ENCODE results near the gene MAPKBP1. TPM values are rescaled to one million over a fixed set of nuclear protein-coding genes. Genes with fewer than 3 reads are reported as not detected.

The MAPKBP1 gene
- total RNA-seq, 1 experiment from 2014 or later, result 14.5 TPM

- no peak for DNase-seq
- peak overlapping the region; percentile 64 for H3K4me3 ChIP-seq
- no peaks in the 10 kb centered on the region for H3K27me3 ChIP-seq
- H3K9me3 ChIP-seq (replicated peaks), result no peaks in the 10 kb centered on the region
- no peaks in the 10 kb centered on the region for H3K36me3 ChIP-seq
- H3K4me1 ChIP-seq, result peaks cover 28% of the 10 kb centered on the region
- peak overlapping the region; percentile 28 for H3K27ac ChIP-seq
Measured at GRCh38 chr15:41774882-41775417, 666 bp downstream of the MAPKBP1 start.

DNA sequence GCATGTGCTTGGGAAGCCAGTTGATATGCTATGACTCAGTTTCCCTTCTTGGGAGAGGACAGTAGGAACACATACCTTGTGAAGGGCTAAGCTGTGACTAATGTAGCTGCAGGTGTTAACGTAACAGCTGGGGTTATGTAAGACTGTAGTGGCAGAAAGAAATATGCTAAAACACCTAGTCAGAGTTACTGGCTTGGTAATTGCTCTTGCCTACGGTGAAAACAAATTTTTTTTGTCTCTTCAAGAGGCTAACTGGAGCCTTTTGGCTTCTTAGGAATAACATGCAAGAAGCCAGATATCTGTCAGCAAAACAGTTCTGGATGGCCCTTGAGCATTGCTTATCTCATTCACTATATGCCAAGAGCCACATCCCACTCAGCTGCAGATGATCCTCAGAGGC is 1.4 kb downstream of the MAPKBP1 start:
- H3K27ac ChIP-seq, result no peak overlapping the region
- H3K9me3 ChIP-seq (replicated peaks), result no peaks in the 10 kb centered on the region
- peaks cover 35% of the 10 kb centered on the region for H3K4me1 ChIP-seq
- DNase-seq, result no peak
- no peaks in the 10 kb centered on the region for H3K36me3 ChIP-seq
- peak overlapping the region; percentile 64 for H3K4me3 ChIP-seq
- H3K27me3 ChIP-seq, result no peaks in the 10 kb centered on the region

GRCh38 chr15:41777421-41777973 is 3.2 kb downstream of the MAPKBP1 start:
- Histone ChIP-seq H3K4me3 (no peak overlapping the region), H3K9me3 (replicated peaks) (no peaks in the 10 kb centered on the region), H3K27ac (no peak overlapping the region), H3K27me3 (no peaks in the 10 kb centered on the region), H3K4me1 (peaks cover 37% of the 10 kb centered on the region), H3K36me3 (no peaks in the 10 kb centered on the region)
- no peak for DNase-seq

DNA sequence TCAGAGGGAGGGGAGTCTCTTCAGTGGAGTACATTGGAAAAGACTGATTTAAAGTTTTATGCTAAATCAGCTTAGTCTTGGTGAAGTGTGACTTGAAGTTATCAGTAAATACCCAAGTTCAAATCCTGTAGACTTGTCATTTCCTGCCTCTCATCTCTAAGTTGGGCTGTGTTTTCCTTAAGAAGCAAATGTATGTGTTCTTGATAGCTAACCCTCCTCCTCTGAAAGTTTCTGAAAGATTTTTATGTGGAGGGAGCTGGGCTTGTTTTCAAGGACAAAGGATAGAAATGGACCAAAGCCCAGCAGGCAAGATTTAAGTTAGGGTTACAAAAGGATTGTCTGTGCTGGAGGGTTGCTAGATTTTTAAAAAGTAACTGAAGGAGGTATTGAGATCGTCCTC is 4.2 kb downstream of the MAPKBP1 start:
- Histone ChIP-seq H3K4me1 (peaks cover 30% of the 10 kb centered on the region), H3K4me3 (no peak overlapping the region)

DNA sequence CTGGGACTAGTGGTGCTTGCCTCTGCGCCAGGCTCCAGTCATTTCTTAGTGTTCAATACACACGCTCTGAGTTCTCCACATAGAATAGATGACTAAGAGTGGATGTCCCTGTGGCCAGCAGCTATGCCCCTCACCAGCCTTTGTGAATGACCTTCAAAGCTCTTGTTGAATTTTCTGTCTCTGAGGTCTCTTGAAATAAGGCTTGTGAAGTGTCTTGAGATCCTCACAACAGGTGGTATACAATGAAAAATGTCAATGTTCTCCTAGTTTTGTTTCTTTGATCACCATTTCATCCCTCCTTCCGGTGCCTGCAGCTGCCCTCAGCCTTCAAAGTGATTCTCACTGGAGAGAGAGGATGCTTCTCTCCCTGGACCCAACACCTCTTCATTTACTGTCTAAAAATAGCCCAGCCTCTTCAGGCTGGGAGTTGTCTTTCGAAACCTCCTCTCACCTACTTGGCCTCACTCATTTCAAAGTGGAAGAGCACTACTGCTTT is 5.4 kb downstream of the MAPKBP1 start:
- Histone ChIP-seq H3K9me3 (replicated peaks) (no peaks in the 10 kb centered on the region), H3K4me3 (no peak overlapping the region), H3K36me3 (no peaks in the 10 kb centered on the region), H3K4me1 (peaks cover 30% of the 10 kb centered on the region), H3K27me3 (no peaks in the 10 kb centered on the region), H3K27ac (peak overlapping the region; percentile 75)
- peak; percentile 80 to 93 for DNase-seq

More for the DNA sequence above, 4.2 kb downstream of the MAPKBP1 start:
- no peak for DNase-seq
- Histone ChIP-seq H3K27ac (no peak overlapping the region), H3K27me3 (no peaks in the 10 kb centered on the region), H3K9me3 (replicated peaks) (no peaks in the 10 kb centered on the region), H3K36me3 (no peaks in the 10 kb centered on the region)

- no peaks in the 10 kb centered on the region for H3K9me3 ChIP-seq (replicated peaks)
- peak overlapping the region; percentile 75 for H3K27ac ChIP-seq
- H3K4me1 ChIP-seq, result peaks cover 29% of the 10 kb centered on the region
- H3K4me3 ChIP-seq, result no peak overlapping the region
- H3K27me3 ChIP-seq, result no peaks in the 10 kb centered on the region
- no peaks in the 10 kb centered on the region for H3K36me3 ChIP-seq
- DNase-seq, result peak; percentile 41 to 74
Measured at GRCh38 chr15:41780266-41780665, 6.0 kb downstream of the MAPKBP1 start.

- Histone ChIP-seq H3K4me1 (peaks cover 24% of the 10 kb centered on the region), H3K9me3 (replicated peaks) (no peaks in the 10 kb centered on the region), H3K4me3 (no peak overlapping the region), H3K27me3 (no peaks in the 10 kb centered on the region), H3K36me3 (no peaks in the 10 kb centered on the region), H3K27ac (peak overlapping the region; percentile 75)
- no peak for DNase-seq
Measured at GRCh38 chr15:41780727-41781126, 6.4 kb downstream of the MAPKBP1 start.

DNA sequence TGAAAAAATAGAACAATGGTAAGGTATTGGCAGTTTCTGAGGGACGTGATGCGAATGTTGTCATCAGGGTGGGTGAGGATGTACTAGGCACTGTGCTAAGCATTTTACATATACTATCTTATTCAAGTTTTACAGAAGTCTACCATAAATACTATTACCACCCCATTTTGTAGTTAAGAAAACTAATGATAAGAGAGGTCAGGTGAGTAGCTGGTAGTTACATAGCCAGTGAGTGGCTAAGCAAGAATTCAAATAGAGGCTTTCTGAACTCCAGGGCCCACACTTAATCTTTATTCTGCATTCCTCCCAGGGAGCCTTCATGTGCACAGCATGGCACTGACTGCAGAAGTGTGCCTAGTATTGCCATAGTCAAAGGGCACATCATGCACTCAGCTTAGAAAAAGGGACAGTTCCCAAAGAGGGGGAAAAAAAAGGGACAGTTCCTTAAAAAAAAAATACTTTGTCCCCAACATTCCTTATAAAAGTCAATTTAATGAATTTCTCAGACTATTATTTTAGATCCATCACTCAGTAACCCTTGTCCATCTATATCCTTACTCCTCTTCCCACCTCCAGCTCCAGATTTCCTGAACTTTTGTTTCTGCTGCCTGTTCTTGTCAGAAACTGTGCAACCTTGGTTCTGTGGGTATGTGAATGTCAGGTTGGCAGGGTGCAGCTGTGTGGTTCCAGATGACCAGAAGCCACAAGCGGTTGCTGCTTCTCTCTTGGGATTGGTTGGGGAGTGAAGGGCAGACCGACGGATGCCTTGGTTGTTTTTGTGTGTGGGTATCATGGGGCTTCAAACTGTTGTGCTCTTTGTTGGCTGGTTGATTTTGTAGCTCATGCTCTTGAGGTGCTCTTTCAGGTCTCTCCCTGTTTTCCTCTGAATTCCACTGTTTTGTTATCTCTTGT is 8.3 kb downstream of the MAPKBP1 start:
- peaks cover 18% of the 10 kb centered on the region for H3K4me1 ChIP-seq
- H3K9me3 ChIP-seq (replicated peaks), result no peaks in the 10 kb centered on the region
- DNase-seq, result no peak
- no peaks in the 10 kb centered on the region for H3K27me3 ChIP-seq
- no peak overlapping the region for H3K4me3 ChIP-seq
- H3K36me3 ChIP-seq, result no peaks in the 10 kb centered on the region
- no peak overlapping the region for H3K27ac ChIP-seq

GRCh38 chr15:41783296-41783695 is 9.0 kb downstream of the MAPKBP1 start:
- Histone ChIP-seq H3K27ac (no peak overlapping the region), H3K36me3 (no peaks in the 10 kb centered on the region), H3K4me1 (peaks cover 18% of the 10 kb centered on the region), H3K27me3 (no peaks in the 10 kb centered on the region), H3K9me3 (replicated peaks) (no peaks in the 10 kb centered on the region), H3K4me3 (no peak overlapping the region)
- no peak for DNase-seq

DNA sequence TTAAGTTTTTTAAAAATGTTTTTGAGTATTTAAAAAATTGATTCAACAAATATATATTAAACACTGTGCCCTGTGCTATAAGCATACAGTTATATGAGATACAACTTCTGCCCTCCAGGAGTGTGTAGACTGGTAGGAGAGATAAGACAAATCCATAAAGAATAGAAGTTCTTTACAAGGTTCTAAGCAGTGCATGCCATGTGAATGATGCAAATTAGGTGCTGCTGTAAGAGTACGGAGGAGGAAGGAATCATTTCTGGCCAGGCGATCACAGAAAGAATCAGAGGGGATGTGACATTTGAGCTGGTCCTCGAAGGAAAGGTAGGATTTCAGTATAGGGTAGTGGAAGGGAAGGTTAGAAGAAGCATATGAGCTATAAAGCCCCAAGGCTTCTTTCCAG is 14.0 kb downstream of the MAPKBP1 start:
- no peaks in the 10 kb centered on the region for H3K36me3 ChIP-seq
- H3K4me1 ChIP-seq, result peaks cover 18% of the 10 kb centered on the region
- no peak for DNase-seq
- H3K27ac ChIP-seq, result no peak overlapping the region
- no peaks in the 10 kb centered on the region for H3K27me3 ChIP-seq
- no peak overlapping the region for H3K4me3 ChIP-seq
- H3K9me3 ChIP-seq (replicated peaks), result no peaks in the 10 kb centered on the region

DNA sequence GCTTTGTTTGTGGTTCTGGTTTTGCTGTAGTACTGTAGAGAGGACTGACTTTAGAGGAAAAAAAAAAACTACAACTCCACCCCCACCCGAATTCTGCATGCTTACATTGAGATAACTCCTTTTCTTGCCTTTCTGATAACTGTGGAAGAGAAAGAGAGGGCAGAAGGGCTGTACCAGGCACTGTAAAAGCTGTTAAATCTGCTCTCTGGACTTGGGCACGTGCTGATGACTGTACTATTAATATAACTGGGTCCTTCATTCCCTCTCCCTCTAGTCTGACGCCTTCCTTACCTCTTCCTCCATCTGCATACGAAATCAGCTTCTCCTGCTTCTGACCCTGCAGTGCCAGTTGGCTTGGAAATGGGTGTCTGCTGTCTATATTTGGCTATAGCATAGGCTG is 15.0 kb downstream of the MAPKBP1 start:
- peaks cover 18% of the 10 kb centered on the region for H3K4me1 ChIP-seq
- no peaks in the 10 kb centered on the region for H3K27me3 ChIP-seq
- no peak overlapping the region for H3K27ac ChIP-seq
- H3K9me3 ChIP-seq (replicated peaks), result no peaks in the 10 kb centered on the region
- no peaks in the 10 kb centered on the region for H3K36me3 ChIP-seq
- DNase-seq, result no peak
- no peak overlapping the region for H3K4me3 ChIP-seq

DNA sequence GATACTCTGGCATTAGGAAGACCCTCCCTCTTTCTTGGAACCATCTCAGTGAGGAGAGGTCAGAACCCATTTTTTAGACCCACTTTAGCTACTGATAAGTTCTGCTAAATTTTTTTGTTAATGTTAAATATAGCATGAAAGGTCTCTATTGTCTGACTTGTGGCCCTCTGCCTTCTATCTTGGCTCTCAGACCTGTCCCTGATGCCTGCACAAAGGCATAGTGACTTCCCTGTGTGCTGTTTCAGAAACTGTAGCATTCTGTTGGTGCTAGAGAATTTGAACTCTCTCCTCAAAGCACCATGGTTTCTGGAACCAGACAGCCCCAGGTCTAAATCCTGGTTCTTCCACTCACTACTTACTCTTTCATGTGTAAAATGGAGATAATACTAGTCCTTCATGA is 15.4 kb downstream of the MAPKBP1 start:
- Histone ChIP-seq H3K4me3 (no peak overlapping the region), H3K4me1 (peaks cover 18% of the 10 kb centered on the region), H3K27me3 (no peaks in the 10 kb centered on the region), H3K9me3 (replicated peaks) (no peaks in the 10 kb centered on the region), H3K36me3 (no peaks in the 10 kb centered on the region), H3K27ac (no peak overlapping the region)
- DNase-seq, result no peak

DNA sequence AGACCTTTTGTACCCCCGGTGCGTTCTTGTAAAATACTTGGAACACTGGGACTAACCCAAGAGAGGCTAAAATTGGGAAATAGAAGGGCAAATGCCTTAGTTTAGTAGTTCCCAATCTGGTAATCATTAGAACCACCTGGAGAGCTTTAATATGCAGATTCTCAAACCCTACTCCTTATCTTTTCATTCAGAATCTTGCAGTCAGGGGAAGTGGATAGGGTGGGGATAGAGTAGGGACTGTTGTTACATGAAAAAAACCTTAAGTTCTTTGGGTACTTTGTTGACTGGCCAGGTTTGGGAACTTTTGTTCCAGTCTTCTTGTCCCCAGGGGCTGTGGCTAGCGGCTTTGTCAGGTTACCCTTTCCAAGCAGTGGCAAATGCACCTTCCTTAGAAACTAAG is 15.9 kb downstream of the MAPKBP1 start:
- Histone ChIP-seq H3K27me3 (no peaks in the 10 kb centered on the region), H3K27ac (no peak overlapping the region), H3K36me3 (no peaks in the 10 kb centered on the region), H3K4me3 (no peak overlapping the region), H3K4me1 (peaks cover 18% of the 10 kb centered on the region), H3K9me3 (replicated peaks) (no peaks in the 10 kb centered on the region)
- no peak for DNase-seq

GRCh38 chr15:41790756-41791546 is 16.7 kb downstream of the MAPKBP1 start:
- Histone ChIP-seq H3K27ac (peak overlapping the region; percentile 10; the same call in 1 of the 2 replicates), H3K27me3 (no peaks in the 10 kb centered on the region), H3K4me1 (peaks cover 18% of the 10 kb centered on the region), H3K4me3 (no peak overlapping the region), H3K36me3 (no peaks in the 10 kb centered on the region), H3K9me3 (replicated peaks) (no peaks in the 10 kb centered on the region)
- DNase-seq, result no peak

Measured in SJCRH30 (cell line).